Cardiac muscle cell (in vitro differentiated cells and primary cell): ENCODE measurements around the gene NDUFV3. TPM values are rescaled to one million over a fixed set of nuclear protein-coding genes. Genes with fewer than 3 reads are reported as not detected.
"Not testable (repeated sequence)": the region's sequence is repeated elsewhere in the genome, so short reads cannot be mapped to it uniquely, and the experiment has no call there.

Experiments
- DNase-seq, 2 donors: peaks; one replicate each; pipeline versions ENCODE4 v3.0.0 to v3.0.0-alpha.2; 2010 to 2017; ENCODE audit warnings: low read depth in 1 of 2, low spot score in 1 of 2
- H3K27ac ChIP-seq: fragments of 200-600 bp; sonication (generic); 2 replicates; pipeline ENCODE4 v1.5.1; 2016
- H3K27me3 ChIP-seq: fragments of 200-600 bp; sonication (generic); 2 replicates; pipeline ENCODE4 v1.6.0; 2016; ENCODE audit warnings: control low read depth
- H3K36me3 ChIP-seq: fragments of 200-600 bp; sonication (generic); 2 replicates; pipeline ENCODE4 v1.5.1; 2016; ENCODE audit warnings: control low read depth
- H3K4me1 ChIP-seq: fragments of 200-600 bp; sonication (generic); 2 replicates; pipeline ENCODE4 v1.8.1; 2017; ENCODE audit warnings: low read depth, mild to moderate bottlenecking, mixed run types
- H3K4me3 ChIP-seq: fragments of 200-600 bp; sonication (generic); 2 replicates; pipeline ENCODE4 v1.5.1; 2016; ENCODE audit warnings: mild to moderate bottlenecking
- H3K9me3 ChIP-seq: fragments of 200-600 bp; sonication (generic); 2 replicates; pipeline ENCODE4 v1.5.1; 2017; ENCODE audit warnings: low read depth, mild to moderate bottlenecking, control low read depth
- CTCF ChIP-seq: IDR thresholded peaks from 2 replicates; pipeline ENCODE4 v1.5.1; 2012; ENCODE audit warnings: low read depth, mild to moderate bottlenecking, low read length
- polyA plus RNA-seq: library from polyadenylated mRNA; unstranded; fragments of >200 nt; fragmentation: Nextera tagmentation; extraction: Ambion mirVana; gene quantifications from 2 replicates; pipeline ENCODE4 v1.2.1, GENCODE V29; 2016
- total RNA-seq: library from RNA; depleted of rRNA; stranded (reverse); fragments of >200 nt; gene quantifications from 2 replicates; pipeline ENCODE4 v1.2.3, GENCODE V29; 2016

Gene NDUFV3
- total and polyA plus RNA-seq, 2 experiments from 2014 or later, result 28.9 to 55.1 TPM

GRCh38 chr21:42847051-42847707 is 45.9 kb upstream of the NDUFV3 start:
- H3K4me1 ChIP-seq, result no peaks in the 10 kb centered on the region
- H3K36me3 ChIP-seq, result peaks cover 11% of the 10 kb centered on the region
- TF ChIP-seq CTCF, result no peak
- no peak overlapping the region for H3K27ac ChIP-seq
- H3K27me3 ChIP-seq, result no peaks in the 10 kb centered on the region
- no peak overlapping the region for H3K4me3 ChIP-seq
- no peak for DNase-seq
- no peaks in the 10 kb centered on the region for H3K9me3 ChIP-seq

- Histone ChIP-seq H3K27ac (no peak overlapping the region), H3K36me3 (peaks cover 14% of the 10 kb centered on the region), H3K27me3 (no peaks in the 10 kb centered on the region), H3K4me1 (no peaks in the 10 kb centered on the region), H3K9me3 (no peaks in the 10 kb centered on the region), H3K4me3 (no peak overlapping the region)
- TF ChIP-seq CTCF, result no peak
- no peak for DNase-seq
Measured at GRCh38 chr21:42847726-42848125, 45.4 kb upstream of the NDUFV3 start.

- H3K27ac ChIP-seq, H3K4me1 ChIP-seq, H3K4me3 ChIP-seq, H3K9me3 ChIP-seq, DNase-seq, H3K27me3 ChIP-seq: not testable (repeated sequence)
- peaks cover 15% of the 10 kb centered on the region for H3K36me3 ChIP-seq
Measured at GRCh38 chr21:42848144-42848931, 44.8 kb upstream of the NDUFV3 start.

- Histone ChIP-seq H3K27me3 (no peaks in the 10 kb centered on the region), H3K4me3 (no peak overlapping the region), H3K4me1 (no peaks in the 10 kb centered on the region), H3K27ac (no peak overlapping the region), H3K9me3 (no peaks in the 10 kb centered on the region), H3K36me3 (peaks cover 23% of the 10 kb centered on the region)
- no peak for DNase-seq
- TF ChIP-seq CTCF, result no peak
Measured at GRCh38 chr21:42848932-42849758, 44.0 kb upstream of the NDUFV3 start.

- no peak for DNase-seq
- TF ChIP-seq CTCF, result no peak
- Histone ChIP-seq H3K27me3 (no peaks in the 10 kb centered on the region), H3K9me3 (no peaks in the 10 kb centered on the region), H3K4me1 (no peaks in the 10 kb centered on the region), H3K27ac (no peak overlapping the region), H3K4me3 (no peak overlapping the region), H3K36me3 (peaks cover 23% of the 10 kb centered on the region)
Measured at GRCh38 chr21:42849759-42850412, 43.2 kb upstream of the NDUFV3 start.
